ENCODE results near the gene OSBPL10.

The OSBPL10 gene

DNA sequence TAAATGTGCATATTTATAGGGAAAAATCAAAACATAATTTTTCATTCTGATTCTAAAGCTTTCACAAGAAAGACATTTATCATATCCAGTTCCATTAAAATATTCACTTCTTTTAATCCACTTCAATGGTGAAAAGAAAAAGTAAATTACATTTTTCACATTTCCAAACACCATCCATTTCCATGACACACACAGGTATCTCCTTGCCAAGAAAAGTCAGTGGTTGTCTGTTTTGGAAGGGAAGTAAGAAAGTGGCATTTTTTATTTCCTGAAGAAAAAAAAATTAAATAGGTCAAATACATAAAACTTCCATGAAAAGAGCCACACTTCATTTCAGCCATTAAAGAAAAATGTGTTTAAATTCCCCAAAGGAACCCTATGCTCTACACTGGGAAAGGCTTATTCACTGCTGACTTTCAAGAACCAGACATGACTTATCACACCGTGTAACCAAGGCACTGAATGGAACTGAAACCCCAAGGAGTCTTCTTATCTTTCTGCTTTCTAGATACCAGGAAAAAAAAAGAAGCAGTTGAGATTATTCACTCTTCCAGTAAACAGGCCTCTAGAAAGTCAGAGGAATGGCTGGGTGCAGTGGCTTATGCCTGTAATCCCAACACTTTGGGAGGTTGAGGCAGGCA lies 44.5 kb downstream of the OSBPL10 start:
- no peak for TF ChIP-seq ZFX (IDR thresholded peaks at IDR 0.05; ENCODE audit: borderline replicate concordance)
- TF ChIP-seq, protein P1, sequence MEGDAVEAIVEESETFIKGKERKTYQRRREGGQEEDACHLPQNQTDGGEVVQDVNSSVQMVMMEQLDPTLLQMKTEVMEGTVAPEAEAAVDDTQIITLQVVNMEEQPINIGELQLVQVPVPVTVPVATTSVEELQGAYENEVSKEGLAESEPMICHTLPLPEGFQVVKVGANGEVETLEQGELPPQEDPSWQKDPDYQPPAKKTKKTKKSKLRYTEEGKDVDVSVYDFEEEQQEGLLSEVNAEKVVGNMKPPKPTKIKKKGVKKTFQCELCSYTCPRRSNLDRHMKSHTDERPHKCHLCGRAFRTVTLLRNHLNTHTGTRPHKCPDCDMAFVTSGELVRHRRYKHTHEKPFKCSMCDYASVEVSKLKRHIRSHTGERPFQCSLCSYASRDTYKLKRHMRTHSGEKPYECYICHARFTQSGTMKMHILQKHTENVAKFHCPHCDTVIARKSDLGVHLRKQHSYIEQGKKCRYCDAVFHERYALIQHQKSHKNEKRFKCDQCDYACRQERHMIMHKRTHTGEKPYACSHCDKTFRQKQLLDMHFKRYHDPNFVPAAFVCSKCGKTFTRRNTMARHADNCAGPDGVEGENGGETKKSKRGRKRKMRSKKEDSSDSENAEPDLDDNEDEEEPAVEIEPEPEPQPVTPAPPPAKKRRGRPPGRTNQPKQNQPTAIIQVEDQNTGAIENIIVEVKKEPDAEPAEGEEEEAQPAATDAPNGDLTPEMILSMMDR (IDR thresholded peaks at IDR 0.05) = no peak
- H3K27ac ChIP-seq = no peak overlapping the region

DNA sequence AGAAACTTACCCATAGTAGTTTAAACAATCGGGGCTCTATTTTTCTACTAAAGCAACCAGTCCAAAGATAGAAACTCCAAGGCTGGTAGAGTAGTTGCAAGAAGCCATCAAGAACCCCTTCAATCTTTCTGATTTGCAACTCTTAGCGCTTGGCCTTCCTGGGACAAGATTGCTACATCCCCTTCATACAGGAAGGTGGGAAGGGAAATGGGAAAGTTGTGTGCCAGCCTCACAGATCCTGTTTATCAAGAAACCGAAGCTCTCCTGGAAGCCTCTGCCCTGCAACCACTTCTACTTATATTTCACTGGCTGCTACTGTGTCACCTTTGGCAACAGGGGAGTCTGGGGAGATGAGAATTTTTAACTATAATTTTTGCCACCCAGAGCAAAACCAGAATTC lies 46.2 kb downstream of the OSBPL10 start:
- no peak overlapping the region for H3K27ac ChIP-seq
- TF ChIP-seq, protein P1 (IDR thresholded peaks at IDR 0.05) = no peak
- TF ChIP-seq ZFX (IDR thresholded peaks at IDR 0.05; ENCODE audit: borderline replicate concordance) = no peak

DNA sequence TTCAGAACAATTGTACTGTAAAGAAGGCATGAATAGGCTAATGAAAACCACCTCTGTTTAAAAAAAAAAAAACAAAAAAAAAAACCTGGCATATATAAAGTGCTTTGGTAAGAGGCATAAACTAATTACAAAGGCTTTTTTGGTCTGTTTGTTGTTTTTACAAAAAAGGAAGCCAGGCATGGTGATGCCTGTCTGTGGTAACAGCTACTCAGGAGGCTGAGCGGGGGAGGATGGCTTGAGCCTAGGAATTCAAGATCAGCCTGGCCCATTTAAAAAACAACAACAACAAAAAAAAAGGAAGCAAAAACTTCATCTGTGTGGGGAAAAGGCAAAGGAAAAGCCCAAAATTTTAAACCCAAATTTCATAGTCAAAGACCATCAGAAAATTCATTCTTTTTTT lies 47.0 kb downstream of the OSBPL10 start:
- no peak overlapping the region for H3K27ac ChIP-seq
- TF ChIP-seq, protein P1 (IDR thresholded peaks at IDR 0.05) = no peak

DNA sequence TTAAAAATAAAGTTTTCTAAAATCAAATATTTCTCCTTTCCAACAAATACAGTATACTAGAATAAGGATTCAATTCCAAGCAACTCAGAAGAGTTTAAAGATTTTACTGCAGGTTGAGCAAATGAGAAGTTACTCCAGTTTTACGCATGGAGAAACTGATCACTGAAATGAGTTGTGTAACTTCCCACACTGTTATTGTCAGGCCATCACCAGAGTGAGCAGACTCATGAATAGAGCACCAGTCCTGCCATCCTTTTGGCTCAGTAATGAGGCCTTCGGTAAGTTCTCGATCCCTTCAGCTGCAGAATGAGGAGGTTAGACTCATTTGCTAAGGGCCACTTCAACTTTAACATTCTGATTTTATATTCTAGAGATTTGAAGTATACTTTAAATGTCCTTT lies 48.1 kb downstream of the OSBPL10 start:
- H3K27ac ChIP-seq = no peak overlapping the region
- no peak for TF ChIP-seq ZFX (IDR thresholded peaks at IDR 0.05; ENCODE audit: borderline replicate concordance)
- TF ChIP-seq, protein P1 (IDR thresholded peaks at IDR 0.05) = no peak

DNA sequence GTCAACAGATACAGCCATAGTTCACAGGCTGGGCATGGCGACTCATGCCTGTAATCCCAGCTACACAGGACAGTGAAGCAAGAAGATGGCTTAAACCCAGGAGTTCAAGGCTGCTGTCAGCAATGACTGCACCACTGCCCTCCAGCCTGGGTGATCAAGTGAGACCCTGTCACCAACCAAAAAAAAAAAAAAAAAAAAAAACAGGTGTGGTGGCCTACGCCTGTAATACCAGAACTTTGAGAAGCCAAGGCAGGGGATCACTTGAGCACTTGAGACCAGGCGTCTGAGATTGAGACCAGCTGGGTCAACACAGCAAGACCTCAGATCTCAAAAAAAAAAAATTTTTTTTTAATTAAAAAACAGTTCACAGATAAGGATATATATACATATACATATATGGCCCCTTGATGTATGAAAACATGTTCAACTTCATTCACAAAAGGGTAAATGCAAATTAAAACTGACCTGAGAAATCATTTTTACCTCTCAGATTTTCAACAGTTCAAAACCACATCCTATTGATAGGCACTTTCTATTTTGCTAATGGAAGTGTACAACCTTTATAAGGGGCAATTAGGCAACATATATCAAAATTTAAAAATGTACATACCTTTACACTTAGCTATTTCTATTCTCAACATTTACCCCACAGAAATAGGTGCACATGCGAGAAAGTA lies 51.1 kb downstream of the OSBPL10 start:
- TF ChIP-seq, protein P1 (IDR thresholded peaks at IDR 0.05) = no peak
- TF ChIP-seq ZFX (IDR thresholded peaks at IDR 0.05; ENCODE audit: borderline replicate concordance) = no peak

DNA sequence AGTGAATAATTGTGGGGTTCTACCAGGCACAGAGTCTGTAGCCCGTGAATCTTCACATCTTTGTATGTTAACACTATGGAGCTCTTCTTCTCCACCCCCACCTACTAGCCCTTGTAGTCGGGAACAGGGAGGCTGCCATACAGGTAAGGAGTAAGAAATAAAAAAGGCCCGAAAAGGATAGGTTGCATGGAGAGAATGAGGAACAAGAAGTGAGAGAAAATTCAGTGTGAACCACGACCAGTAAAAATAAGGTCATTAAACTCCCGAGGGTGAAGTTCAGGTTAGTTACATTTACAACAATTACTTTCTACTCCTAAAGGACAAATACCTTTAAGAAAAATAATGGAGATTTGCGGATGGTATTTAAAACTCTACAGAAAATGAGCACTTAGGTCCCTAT lies 53.3 kb downstream of the OSBPL10 start:
- no peak overlapping the region for H3K27ac ChIP-seq

More for the DNA sequence above, 51.1 kb downstream of the OSBPL10 start:
- no peak overlapping the region for H3K27ac ChIP-seq

DNA sequence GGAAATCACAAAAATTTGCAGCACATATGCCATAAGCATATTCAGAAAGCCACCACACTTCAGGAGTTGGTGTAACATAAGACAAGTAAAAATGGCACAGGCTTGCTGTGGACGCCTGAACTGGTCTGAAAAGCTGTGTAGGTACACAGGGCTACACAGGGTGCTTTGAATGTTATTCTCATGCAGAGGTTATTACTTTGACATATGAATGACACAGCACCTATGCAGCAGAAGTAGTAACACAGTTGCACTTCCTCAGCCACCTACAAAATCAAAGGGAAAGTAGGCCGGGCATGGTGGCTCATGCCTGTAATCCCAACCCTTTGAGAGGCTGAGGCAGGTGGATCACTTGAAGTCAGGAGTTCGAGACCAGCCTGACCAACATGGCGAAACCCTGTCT lies 54.5 kb downstream of the OSBPL10 start:
- H3K27ac ChIP-seq = no peak overlapping the region
- TF ChIP-seq, protein P1 (IDR thresholded peaks at IDR 0.05) = no peak
- no peak for TF ChIP-seq ZFX (IDR thresholded peaks at IDR 0.05; ENCODE audit: borderline replicate concordance)

More for the DNA sequence above, 53.3 kb downstream of the OSBPL10 start:
- TF ChIP-seq, protein P1 (IDR thresholded peaks at IDR 0.05) = no peak
- TF ChIP-seq ZFX (IDR thresholded peaks at IDR 0.05; ENCODE audit: borderline replicate concordance) = no peak
